Body of pancreas (tissue), 4 donors: ENCODE results near the gene MAP3K4.

Experiments used
- POLR2A ChIP-seq, 3 donors: fragments of 450-650 bp; IDR thresholded peaks; one replicate each; pipeline ENCODE4 v1.6.1; 2016; ENCODE audit warnings: antibody characterized with exemption in 3 of 3, mild to moderate bottlenecking in 2 of 3
- TF ChIP-seq, protein P1 (sequence below), 7 experiments: fragments of 450-650 bp in 4 of 7; fragments of 200-600 bp in 3 of 7; sonication (generic) in 3 of 7; IDR thresholded peaks; one replicate each; pipeline ENCODE4 v1.5.1; 2016 to 2019; ENCODE audit warnings: antibody characterized with exemption in 7 of 7

DNA sequence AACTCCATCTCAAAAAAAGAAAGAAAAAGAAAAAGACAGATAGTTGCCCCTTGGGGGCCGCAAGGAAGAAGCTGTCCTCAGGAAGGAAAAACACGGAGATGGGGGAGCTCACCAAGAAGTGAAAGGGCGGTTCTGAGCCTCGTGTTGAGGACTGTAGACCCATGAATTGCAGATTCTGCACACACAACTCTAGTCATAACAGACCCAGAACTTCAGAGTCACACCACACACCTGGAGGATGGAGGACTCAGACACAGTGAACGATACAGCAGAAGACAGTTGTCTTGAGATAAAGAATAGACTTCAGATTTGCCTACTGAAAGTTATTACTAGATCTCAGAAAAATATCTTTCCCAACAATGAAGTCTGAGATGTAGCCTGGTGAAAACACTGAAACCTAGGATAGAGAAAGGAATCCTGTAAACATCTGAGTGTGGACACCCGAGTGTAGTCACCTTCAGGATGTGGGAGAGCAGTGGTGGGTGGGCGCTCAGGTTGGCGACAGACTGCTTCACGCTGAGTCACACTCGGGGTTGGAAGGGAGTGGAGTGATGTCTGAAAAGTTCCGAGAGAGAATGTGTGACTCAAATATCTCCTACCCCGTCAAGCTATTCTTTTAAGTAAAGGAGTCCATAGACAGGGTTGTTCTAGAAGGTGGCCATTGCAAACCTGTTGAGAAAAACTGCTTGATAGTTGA lies 88.1 kb downstream of the MAP3K4 start:
- TF ChIP-seq, protein P1, sequence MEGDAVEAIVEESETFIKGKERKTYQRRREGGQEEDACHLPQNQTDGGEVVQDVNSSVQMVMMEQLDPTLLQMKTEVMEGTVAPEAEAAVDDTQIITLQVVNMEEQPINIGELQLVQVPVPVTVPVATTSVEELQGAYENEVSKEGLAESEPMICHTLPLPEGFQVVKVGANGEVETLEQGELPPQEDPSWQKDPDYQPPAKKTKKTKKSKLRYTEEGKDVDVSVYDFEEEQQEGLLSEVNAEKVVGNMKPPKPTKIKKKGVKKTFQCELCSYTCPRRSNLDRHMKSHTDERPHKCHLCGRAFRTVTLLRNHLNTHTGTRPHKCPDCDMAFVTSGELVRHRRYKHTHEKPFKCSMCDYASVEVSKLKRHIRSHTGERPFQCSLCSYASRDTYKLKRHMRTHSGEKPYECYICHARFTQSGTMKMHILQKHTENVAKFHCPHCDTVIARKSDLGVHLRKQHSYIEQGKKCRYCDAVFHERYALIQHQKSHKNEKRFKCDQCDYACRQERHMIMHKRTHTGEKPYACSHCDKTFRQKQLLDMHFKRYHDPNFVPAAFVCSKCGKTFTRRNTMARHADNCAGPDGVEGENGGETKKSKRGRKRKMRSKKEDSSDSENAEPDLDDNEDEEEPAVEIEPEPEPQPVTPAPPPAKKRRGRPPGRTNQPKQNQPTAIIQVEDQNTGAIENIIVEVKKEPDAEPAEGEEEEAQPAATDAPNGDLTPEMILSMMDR (IDR thresholded peaks at IDR 0.05): no peak
- no peak for TF ChIP-seq POLR2A (IDR thresholded peaks at IDR 0.05)
